ENCODE measurements around the gene CREB5.

The CREB5 gene

DNA sequence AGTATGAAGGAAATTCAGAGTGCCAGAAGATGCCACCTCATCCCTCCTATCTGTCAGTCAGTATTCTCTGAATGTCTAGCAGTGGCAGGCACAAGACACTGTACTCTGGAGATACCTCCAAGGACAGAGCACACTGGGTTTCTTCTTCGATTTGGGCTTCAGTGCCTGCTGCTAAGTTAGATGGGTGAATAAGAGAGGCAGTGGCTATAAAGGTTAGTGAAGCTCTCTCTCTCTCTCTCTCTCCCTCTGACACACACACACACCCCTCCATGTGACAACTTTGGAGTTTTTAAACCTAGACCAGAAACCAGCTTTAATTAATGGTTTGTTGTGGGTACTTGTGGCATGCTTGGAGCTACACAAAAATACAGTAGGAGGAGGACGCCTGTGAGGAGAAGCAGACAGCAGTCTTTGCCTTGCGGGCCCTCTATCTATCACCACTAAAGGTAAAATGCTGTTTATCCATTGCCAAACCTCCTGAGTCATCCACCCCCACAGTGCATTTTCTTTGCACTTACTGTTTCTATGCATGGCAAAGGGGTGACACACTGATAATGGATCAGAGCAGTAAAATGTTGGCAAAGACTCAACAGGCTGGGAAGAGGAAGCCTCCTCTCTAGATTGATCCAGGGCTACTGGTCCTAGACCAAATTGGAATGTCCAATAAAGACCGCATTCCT lies 443.4 kb downstream of the CREB5 start:
- DNase-seq (ENCODE audit: low spot score) = peak; percentile 31

DNA sequence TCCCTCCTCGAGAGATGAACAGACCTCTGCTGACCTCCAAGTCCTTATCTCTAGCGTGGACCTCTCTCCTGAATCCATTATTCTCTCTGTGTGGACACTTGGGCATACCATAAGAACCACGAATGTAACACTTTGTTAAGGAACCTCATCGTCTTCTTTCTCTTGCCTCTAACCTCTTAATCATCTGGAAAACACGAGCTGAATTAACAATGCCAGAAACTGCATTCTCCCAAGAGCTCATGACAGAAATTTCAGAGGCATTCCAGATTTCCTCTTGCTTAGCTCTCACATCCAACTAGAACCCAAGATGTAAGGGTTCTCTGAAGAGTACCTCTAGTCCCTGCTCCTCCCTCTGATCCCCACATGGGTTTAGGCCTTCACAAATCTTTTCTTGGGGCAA lies 444.3 kb downstream of the CREB5 start:
- no peak for DNase-seq (ENCODE audit: low spot score)

DNA sequence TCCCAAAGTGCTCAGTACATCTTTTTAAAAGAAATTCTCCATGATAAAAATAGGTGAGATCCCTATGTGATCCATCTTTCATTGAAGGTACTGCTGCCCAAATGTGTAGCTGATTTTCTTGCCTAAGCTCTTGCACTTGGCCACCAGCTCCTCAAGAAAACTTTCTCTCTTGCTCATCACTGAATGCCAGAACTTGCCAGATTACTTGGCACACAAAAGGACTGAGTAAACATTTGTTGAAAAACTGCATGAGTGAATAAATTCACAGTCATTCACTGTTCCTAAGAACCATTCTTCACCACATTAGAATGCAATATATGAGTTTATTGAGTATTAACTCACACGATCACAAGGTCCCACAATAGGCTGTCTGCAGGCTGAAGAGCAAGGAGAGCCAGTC lies 445.9 kb downstream of the CREB5 start:
- no peak for DNase-seq (ENCODE audit: low spot score)

DNA sequence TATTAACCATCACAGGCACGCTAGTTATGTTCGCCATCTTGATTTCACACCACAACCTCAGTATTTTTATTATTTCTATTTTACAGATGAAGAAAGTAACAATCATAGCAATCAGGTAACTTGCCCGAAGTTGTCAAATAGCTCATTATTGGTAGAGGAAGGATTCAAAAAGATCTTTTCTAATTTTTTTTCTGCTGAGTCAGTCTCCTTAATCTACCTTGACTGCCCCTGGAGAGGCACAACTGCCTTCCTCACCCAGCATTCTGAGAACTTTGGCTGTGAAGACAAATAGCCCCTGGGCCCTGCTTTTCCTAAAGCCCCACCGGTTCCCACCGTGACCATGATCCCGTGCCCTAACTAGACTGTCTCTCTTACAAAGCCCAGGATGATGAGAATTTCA lies 446.6 kb downstream of the CREB5 start:
- DNase-seq (ENCODE audit: low spot score) = no peak

DNA sequence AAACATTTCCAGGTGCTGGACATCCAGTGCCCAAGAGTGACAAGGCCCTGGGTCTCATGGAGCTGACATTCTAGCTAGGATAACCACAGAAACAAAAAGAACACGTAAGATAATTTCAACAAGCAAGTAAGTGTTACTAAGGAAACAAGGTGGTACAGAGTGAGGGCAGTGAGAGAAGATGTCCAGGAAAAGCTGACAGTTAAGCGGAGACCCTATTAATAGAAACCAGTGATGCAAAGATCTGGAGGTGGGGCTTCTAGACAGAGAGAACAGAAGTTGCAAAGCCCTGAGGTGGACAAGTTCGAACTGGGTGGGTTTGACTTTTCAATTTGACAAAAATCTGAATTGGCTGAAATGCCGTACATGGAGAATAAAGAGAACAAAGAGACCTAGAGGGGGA lies 449.5 kb downstream of the CREB5 start:
- no peak for DNase-seq (ENCODE audit: low spot score)

DNA sequence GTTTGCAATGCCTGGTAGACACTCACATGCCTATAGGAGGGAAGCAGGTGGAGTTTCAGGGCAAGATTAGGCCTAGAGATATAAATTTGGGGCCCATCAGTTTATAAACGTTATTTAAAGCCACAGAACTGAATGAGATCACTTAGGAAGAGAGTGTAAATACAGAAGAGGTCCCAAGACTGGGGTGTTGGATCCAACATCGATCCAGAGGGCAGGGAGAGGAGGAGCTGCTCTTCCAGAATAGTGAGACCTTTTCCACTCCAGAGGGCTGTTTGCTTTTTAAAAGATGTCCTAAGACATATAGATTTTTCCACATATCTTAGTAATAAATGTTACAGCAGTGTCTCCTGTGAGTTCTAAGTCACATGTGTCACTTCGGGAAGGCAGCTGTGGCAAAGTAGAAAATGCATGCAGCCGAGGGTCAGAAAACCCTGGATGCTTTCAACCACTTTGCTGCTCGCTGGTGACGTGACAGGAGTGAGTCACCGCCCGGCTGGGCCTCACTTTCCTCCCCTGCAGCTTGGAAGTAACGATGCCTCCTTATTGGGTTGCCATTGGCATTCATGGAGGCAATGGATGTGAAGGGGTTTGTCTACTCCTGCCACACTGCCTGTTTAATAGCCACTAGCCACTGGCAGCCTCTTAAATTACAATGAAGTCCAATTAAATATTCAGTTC lies 450.4 kb downstream of the CREB5 start:
- DNase-seq (ENCODE audit: low spot score) = no peak

DNA sequence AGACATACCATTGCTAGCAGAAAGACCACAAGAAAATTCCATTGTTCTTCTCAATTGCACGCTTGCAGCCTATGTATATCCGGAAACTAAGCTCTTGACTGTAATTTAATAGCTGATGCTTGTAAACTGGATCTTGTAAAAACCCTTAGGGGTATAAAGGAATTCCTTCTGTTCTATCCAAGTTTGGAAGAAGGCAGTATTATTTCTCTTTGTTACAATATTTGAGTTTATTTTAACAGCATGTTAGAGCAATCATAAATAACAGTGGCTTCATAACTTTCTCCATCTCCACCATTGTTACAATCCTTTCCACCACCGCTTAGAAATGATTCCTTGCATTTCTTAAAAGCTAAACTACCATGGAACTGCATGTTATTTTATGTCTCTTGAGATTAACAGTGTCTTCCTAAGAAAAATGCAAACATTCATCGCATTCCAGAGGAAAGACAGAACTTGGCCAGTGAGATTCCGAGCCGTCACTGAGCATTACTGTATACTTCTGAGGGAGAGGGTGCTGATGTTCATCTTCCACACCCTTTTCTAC lies 453.4 kb downstream of the CREB5 start:
- no peak for DNase-seq (ENCODE audit: low spot score)

DNA sequence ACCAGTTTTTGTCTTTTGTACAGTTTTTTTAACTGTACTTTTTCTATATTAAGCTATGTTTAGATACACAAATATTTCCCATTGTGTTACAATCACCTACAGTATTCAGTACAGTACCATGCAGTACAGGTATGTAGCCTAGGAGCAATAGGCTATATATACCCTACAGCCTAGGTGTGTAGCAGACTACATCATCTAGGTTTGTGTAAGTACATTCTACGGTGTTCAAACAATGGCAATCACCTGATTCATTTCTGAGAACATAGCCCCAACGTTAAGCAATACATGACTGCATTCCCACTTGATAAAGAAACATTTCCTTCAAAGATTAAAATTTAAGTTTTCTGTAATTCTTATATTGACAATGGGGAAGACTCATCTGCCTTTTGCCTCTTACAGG lies 456.4 kb downstream of the CREB5 start:
- DNase-seq (ENCODE audit: low spot score) = no peak

DNA sequence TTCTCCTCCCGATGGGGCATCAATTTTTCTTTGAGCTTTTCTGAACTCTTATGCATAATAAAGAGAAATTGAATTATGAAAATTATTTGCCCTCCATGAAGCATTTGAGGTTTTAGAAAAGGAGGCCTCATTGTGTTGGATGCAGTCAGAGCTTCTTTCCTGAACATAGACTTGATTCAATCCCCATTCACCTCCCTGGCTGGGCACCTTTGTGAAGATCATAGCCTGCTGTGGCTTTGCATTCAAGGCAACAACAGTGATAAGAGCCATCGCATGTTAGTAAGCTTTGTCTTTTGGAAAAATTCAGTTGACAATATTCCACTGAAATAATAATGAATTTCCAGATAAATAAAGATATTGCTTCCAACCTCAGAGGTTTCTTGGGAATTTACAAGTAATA lies 458.8 kb downstream of the CREB5 start:
- DNase-seq (ENCODE audit: low spot score) = no peak

DNA sequence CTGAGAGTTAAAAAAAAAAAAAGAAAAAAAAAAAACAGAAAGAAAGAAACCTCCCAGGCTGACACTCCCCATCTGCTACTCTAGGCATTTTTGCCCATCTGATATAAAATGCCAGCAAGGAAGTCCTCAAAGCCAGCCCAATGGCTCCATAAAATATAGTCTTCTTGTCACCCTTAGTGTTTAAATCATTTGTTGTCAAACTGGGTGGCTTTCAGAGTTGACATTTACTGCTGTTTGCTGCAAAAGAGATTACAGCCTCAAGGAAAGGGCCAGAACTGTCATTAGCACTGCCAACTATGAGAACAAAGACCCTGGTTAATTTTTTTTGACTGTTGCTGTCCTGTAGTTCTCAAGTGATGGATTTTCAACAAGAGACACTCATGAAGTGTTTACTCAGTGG lies 459.3 kb downstream of the CREB5 start:
- DNase-seq (ENCODE audit: low spot score) = no peak

DNA sequence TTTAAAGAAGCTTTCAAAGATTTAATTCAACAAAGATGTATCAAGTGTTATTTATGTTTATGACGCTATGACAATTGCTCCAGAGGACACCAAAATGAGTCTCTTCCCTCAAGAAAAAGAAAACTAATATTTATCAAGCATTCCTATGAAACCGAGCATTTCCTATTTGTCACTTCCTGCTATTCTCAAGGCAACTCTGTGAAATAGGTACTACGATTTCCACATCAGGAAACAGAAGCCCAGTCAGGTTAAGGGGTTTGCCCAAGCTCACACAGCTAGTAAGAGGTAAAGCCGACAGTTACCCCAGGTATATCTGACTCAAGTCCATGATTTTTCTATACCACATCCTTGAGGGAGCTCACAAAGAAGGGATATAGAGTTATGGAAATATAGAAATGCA lies 459.9 kb downstream of the CREB5 start:
- DNase-seq (ENCODE audit: low spot score) = no peak

DNA sequence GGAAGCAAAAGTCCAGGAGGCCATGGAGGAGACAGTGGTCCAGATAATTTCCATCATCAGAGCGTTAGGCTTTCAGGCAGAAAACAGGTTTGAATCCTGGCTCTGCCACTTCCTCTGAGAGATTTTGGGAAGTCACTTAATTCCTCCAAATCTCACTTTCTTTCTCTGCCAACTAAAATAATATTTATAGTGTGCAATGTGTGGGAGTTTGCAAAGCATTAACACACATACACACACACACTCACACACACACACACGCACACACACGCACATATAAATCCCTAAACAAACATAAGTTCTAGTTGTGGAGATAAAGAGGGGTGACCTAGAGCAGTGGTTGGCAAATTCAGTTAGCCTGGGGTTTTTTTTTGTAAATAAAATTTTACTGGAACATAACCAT lies 461.0 kb downstream of the CREB5 start:
- no peak for DNase-seq (ENCODE audit: low spot score)

DNA sequence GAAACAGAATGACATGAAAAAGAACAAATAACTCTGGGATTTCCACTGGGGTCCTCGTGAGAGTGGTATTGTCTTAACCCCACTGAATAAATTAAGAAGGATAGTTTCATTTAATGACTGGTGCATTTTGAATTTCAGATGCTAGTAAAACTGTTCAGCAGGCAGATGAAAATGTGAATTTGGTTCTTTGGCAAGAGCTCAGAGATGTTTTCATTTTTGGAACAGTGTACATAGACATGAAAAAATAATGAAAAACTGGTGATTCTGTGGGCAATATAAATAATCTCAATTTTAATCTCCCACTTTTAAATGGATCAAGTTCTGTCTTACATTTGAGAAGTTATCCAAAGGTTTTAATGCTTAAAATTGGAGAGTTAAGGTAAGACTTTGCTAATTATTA lies 461.7 kb downstream of the CREB5 start:
- no peak for DNase-seq (ENCODE audit: low spot score)

Data from hepatic stellate cell (primary cell).